H9 (cell line): ENCODE data around the gene TMEM151B. TPM values are rescaled to one million over a fixed set of nuclear protein-coding genes. Genes with fewer than 3 reads are reported as not detected.

Experiments used
- DNase-seq: peaks from one replicate; pipeline ENCODE4 v3.0.0-alpha.2; 2017
- H2AFZ ChIP-seq: one replicate; pipeline ENCODE4 v1.6.1; 2013; ENCODE audit warnings: mild to moderate bottlenecking, low read length, control low read depth, moderate library complexity
- H2AK5ac ChIP-seq: 2 replicates; pipeline ENCODE4 v1.6.1; 2013; ENCODE audit warnings: low read length, control low read depth, mixed read lengths; ENCODE audit not compliant: insufficient read length
- H2BK120ac ChIP-seq: one replicate; pipeline ENCODE4 v1.6.1; 2013; ENCODE audit warnings: low read depth, mild to moderate bottlenecking, low read length, control low read depth, inconsistent platforms; ENCODE audit not compliant: poor library complexity, severe bottlenecking
- H2BK12ac ChIP-seq: 2 replicates; pipeline ENCODE4 v1.6.1; 2013; ENCODE audit warnings: low read length, control low read depth, mixed read lengths, low read depth; ENCODE audit not compliant: insufficient read length
- H2BK15ac ChIP-seq: 2 replicates; pipeline ENCODE4 v1.6.1; 2013; ENCODE audit warnings: low read depth, low read length, control low read depth
- H2BK20ac ChIP-seq: one replicate; pipeline ENCODE4 v1.6.1; 2013; ENCODE audit warnings: low read depth, mild to moderate bottlenecking, low read length, control low read depth, inconsistent platforms; ENCODE audit not compliant: poor library complexity, severe bottlenecking
- H2BK5ac ChIP-seq: 2 replicates; pipeline ENCODE4 v1.6.1; 2013; ENCODE audit warnings: low read length, control low read depth, mixed read lengths; ENCODE audit not compliant: insufficient read length
- H3K14ac ChIP-seq: 2 replicates; pipeline ENCODE4 v1.6.1; 2013; ENCODE audit warnings: low read length, control low read depth; ENCODE audit not compliant: insufficient read depth
- H3K18ac ChIP-seq: 2 replicates; pipeline ENCODE4 v1.6.1; 2013; ENCODE audit warnings: low read depth, mild to moderate bottlenecking, mixed read lengths, low read length, control low read depth; ENCODE audit not compliant: insufficient read length
- H3K23ac ChIP-seq: 2 replicates; pipeline ENCODE4 v1.6.1; 2013; ENCODE audit warnings: low read length, control low read depth, mixed read lengths, low read depth; ENCODE audit not compliant: insufficient read length
- H3K23me2 ChIP-seq: 2 replicates; pipeline ENCODE4 v1.6.1; 2013; ENCODE audit warnings: low read depth, mild to moderate bottlenecking, mixed read lengths, low read length, control low read depth; ENCODE audit not compliant: insufficient read length, poor library complexity, severe bottlenecking
- H3K27ac ChIP-seq: 2 replicates; pipeline ENCODE4 v1.5.1; 2013; ENCODE audit warnings: low read length, control low read depth, mixed read lengths, low read depth; ENCODE audit not compliant: insufficient read length
- H3K27me3 ChIP-seq: 2 replicates; pipeline ENCODE4 v1.6.1; 2013; ENCODE audit warnings: low read length, control low read depth, inconsistent platforms; ENCODE audit not compliant: insufficient read depth
- H3K4ac ChIP-seq: 2 replicates; pipeline ENCODE4 v1.6.1; 2013; ENCODE audit warnings: low read depth, mild to moderate bottlenecking, control low read depth, inconsistent platforms, low read length, moderate library complexity
- H3K4me1 ChIP-seq: 2 replicates; pipeline ENCODE4 v1.6.1; 2013; ENCODE audit warnings: low read length, control low read depth, inconsistent platforms; ENCODE audit not compliant: insufficient read depth
- H3K4me2 ChIP-seq: 2 replicates; pipeline ENCODE4 v1.6.1; 2013; ENCODE audit warnings: low read length, control low read depth, mixed read lengths; ENCODE audit not compliant: insufficient read length, insufficient read depth
- H3K56ac ChIP-seq: 2 replicates; pipeline ENCODE4 v1.6.1; 2013; ENCODE audit warnings: low read depth, mild to moderate bottlenecking, mixed read lengths, low read length, control low read depth; ENCODE audit not compliant: insufficient read length
- H3K79me1 ChIP-seq: 2 replicates; pipeline ENCODE4 v1.6.1; 2013; ENCODE audit warnings: low read depth, mild to moderate bottlenecking, moderate library complexity, low read length, control low read depth, inconsistent platforms; ENCODE audit not compliant: insufficient read depth, poor library complexity, severe bottlenecking
- H3K79me2 ChIP-seq: 2 replicates; pipeline ENCODE4 v1.6.1; 2013; ENCODE audit warnings: low read length, control low read depth, inconsistent platforms; ENCODE audit not compliant: insufficient read depth
- H3K9ac ChIP-seq: 2 replicates; pipeline ENCODE4 v1.6.1; 2013; ENCODE audit warnings: low read length, control low read depth, mixed read lengths; ENCODE audit not compliant: insufficient read length; ENCODE audit errors: extremely low read depth
- H3K9me3 ChIP-seq: one replicate; pipeline ENCODE4 v1.6.1; 2013; ENCODE audit warnings: low read depth, low read length, inconsistent platforms; ENCODE audit not compliant: control insufficient read depth
- H3T11ph ChIP-seq: one replicate; pipeline ENCODE4 v1.6.1; 2013; ENCODE audit warnings: mild to moderate bottlenecking, low read length, control low read depth, inconsistent platforms
- H4K20me1 ChIP-seq: one replicate; pipeline ENCODE4 v1.6.1; 2013; ENCODE audit not compliant: control insufficient read depth, insufficient read length, insufficient read depth
- H4K5ac ChIP-seq: 2 replicates; pipeline ENCODE4 v1.6.1; 2013; ENCODE audit warnings: low read depth, mild to moderate bottlenecking, mixed read lengths, low read length, control low read depth; ENCODE audit not compliant: insufficient read length
- H4K8ac ChIP-seq: replicated peaks from 2 replicates; pipeline ENCODE4 v1.6.1; 2013; ENCODE audit warnings: low read length, control low read depth, mixed read lengths, low read depth; ENCODE audit not compliant: insufficient read length
- H4K91ac ChIP-seq: 2 replicates; pipeline ENCODE4 v1.6.1; 2013; ENCODE audit warnings: low read depth, mild to moderate bottlenecking, moderate library complexity, mixed read lengths, low read length, control low read depth; ENCODE audit not compliant: insufficient read length
- H3K27ac Mint-ChIP-seq, 3 experiments: 2 replicates in 2 of 3; 3 replicates in 1 of 3; pipeline ENCODE4 v1.8.0; 2020 to 2021; ENCODE audit warnings: mixed read lengths in 3 of 3, mild to moderate bottlenecking in 1 of 3, moderate library complexity in 1 of 3
- H3K27me3 Mint-ChIP-seq: 2 replicates; pipeline ENCODE4 v1.8.0; 2021; ENCODE audit warnings: low read depth, mild to moderate bottlenecking, moderate library complexity, mixed read lengths
- H3K36me3 Mint-ChIP-seq, 3 experiments: 2 replicates in 2 of 3; 3 replicates in 1 of 3; pipeline ENCODE4 v1.8.0; 2020 to 2021; ENCODE audit warnings: low read depth in 3 of 3, mixed read lengths in 3 of 3; ENCODE audit not compliant: insufficient read depth in 1 of 3
- H3K4me1 Mint-ChIP-seq, 2 experiments: 2 replicates each; pipeline ENCODE4 v1.8.0; 2020; ENCODE audit warnings: mixed read lengths in 2 of 2
- H3K4me3 Mint-ChIP-seq, 2 experiments: 2 replicates in 1 of 2; 3 replicates in 1 of 2; pipeline ENCODE4 v1.8.0; 2020 to 2021; ENCODE audit warnings: mild to moderate bottlenecking in 2 of 2, mixed read lengths in 2 of 2, moderate library complexity in 1 of 2
- H3K9me3 Mint-ChIP-seq, 2 experiments: 2 replicates in 1 of 2; 3 replicates in 1 of 2; pipeline ENCODE4 v1.8.0; 2020; ENCODE audit warnings: mild to moderate bottlenecking in 2 of 2, mixed read lengths in 2 of 2, moderate library complexity in 1 of 2
- CTCF ChIP-seq: fragments of 200-600 bp; sonication (generic); conservative IDR thresholded peaks from 3 replicates; pipeline ENCODE4 v1.8.0; 2021; ENCODE audit warnings: antibody characterized with exemption, mild to moderate bottlenecking
- WGBS: extraction: QIAGEN DNeasy Blood & Tissue Kit; methylation state at CpG from one replicate; pipeline ENCODE4 v1.1.7; 2013; ENCODE audit warnings: missing lambda C conversion rate, low lambda C conversion rate, mixed read lengths; ENCODE audit not compliant: insufficient read length; ENCODE audit errors: extremely low coverage; 5-methylcytosine and 5-hydroxymethylcytosine counted together
- total RNA-seq: library from RNA; stranded (reverse); gene quantifications from 2 replicates; pipeline ENCODE4 v1.2.1, GENCODE V29; 2021

The TMEM151B gene
- total RNA-seq, 1 experiment from 2014 or later, result 2.4 TPM

DNA sequence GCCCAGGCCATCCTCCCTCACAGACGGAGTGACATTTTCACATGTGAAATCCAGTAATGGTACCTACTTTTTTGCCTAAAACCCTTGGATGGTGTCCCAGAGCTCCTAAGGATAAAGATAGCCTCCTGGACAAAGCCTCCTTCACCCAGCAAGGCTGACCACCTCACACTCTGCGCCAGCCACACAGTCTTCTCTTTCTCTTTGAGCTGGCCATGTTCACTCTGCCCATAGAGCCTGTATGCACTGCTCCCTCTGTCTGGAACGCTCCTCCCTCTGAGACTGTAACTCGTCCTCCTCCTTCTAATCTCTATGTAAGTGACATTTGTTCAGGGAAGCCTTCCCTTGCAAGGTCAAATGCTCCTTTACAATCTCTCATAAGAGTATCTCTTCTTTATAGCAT lies 14.6 kb downstream of the TMEM151B start:
- Histone ChIP-seq H3K18ac (no peak overlapping the region), H4K5ac (no peak overlapping the region), H3K79me2 (no peaks in the 10 kb centered on the region), H3K56ac (no peak overlapping the region), H2AFZ (no peak overlapping the region), H3K79me1 (no peaks in the 10 kb centered on the region), H4K91ac (no peak overlapping the region), H3K4me2 (no peak overlapping the region), H3K14ac (no peak overlapping the region), H4K8ac (no peak overlapping the region), H2BK120ac (no peak overlapping the region), H2BK12ac (no peak overlapping the region), H2BK15ac (no peak overlapping the region), H4K20me1 (no peaks in the 10 kb centered on the region), H2BK20ac (no peak overlapping the region), H2BK5ac (no peak overlapping the region), H3K23me2 (no peaks in the 10 kb centered on the region), H3K23ac (no peak overlapping the region), H3K4me1 (no peaks in the 10 kb centered on the region), H3K27me3 (no peaks in the 10 kb centered on the region; the same call in 1 of the 2 replicates), H3K4ac (no peak overlapping the region), H3K27ac (no peak overlapping the region), H2AK5ac (no peak overlapping the region), H3K9ac (no peak overlapping the region), H3K9me3 (no peaks in the 10 kb centered on the region), H3T11ph (no peak overlapping the region)
- H3K36me3 Mint-ChIP-seq, result no peaks in the 10 kb centered on the region
- no peak overlapping the region for H3K4me3 Mint-ChIP-seq
- WGBS, result no CpG with 5 or more reads among the region's 4 CpGs
- H3K27me3 Mint-ChIP-seq, result peaks cover 79% of the 10 kb centered on the region
- TF ChIP-seq CTCF, result no peak
- H3K27ac Mint-ChIP-seq, result no peak overlapping the region; a peak in 1 of 7 replicates
- no peaks in the 10 kb centered on the region for H3K9me3 Mint-ChIP-seq
- no peak for DNase-seq
- peaks cover 6 to 8% of the 10 kb centered on the region in 2 experiments; a peak in 3 of 4 replicates for H3K4me1 Mint-ChIP-seq
